ENCODE results near the gene ARMC9. TPM values are rescaled to one million over a fixed set of nuclear protein-coding genes. Genes with fewer than 3 reads are reported as not detected.

ARMC9 gene
- total RNA-seq, 1 experiment from 2014 or later = 14.9 TPM

DNA sequence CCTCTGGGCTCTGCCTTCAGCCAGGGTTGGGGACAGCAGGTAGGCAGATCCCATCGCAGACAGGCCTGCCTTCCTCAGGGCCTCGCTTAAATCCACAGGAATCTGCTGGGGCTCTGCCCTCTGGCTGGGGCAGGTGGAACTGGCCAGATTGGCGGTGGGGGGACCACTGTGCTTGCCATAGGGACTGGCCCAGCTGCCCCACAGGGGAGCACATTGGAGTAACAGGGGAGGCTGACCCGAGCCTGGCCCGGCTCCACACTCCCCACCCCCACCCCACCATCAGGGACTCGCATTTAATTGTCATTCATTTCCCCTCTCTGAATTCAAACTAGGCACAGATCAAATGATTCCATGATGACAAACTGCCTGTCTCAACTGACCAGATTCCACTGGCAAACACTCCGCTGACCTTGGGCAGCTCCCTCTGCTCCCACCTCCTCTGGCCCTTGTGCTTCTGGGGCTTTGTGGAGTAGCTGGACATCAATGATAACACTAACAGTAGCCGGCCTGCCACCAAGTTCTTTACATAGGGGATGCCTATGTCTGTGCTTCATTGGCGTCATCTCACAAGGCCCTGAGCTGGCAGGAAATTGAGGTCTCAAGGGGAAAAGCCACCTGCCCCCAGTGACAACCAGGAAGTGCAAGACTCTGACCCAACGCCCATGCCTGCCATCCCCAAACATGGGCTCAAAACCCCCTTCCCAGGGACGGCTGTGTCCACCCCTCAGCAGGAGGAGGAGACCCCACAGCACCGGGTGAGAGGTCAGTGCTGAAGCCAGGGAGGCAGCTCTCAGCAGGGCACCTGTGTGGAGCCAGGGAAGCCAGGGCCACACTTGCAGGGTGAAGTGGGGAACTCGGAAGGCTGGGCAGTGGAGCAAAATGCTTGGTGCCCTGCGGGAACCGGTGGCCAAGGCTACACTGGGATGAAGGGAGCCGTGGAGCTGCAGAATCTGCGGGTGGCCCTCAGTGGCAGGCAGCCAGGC, 195.0 kb downstream of the ARMC9 start:
- Histone ChIP-seq H3K4me3 (ENCODE audit: low read depth, low read length, poor library complexity, severe bottlenecking) (no peak overlapping the region), H3K36me3 (ENCODE audit: insufficient read depth, low read length, poor library complexity, severe bottlenecking) (no peaks in the 10 kb centered on the region), H3K27me3 (replicated peaks; ENCODE audit: insufficient read depth, low read depth, low read length, poor library complexity) (peaks cover 20% of the 10 kb centered on the region), H3K4me1 (ENCODE audit: insufficient read depth, low read length, poor library complexity, severe bottlenecking) (no peaks in the 10 kb centered on the region), H3K9me3 (ENCODE audit: low read depth, low read length, poor library complexity, severe bottlenecking) (no peaks in the 10 kb centered on the region), H3K27ac (ENCODE audit: low read depth, low read length, poor library complexity, severe bottlenecking) (no peak overlapping the region)
- intact Hi-C loops (cut with micrococcal nuclease; ENCODE audit: unreplicated experiment) = no loop called here
- CTCF ChIA-PET = interaction anchor here (0.6 kb wide), 1 partner anchor 25 kb away, joined by 5 read pairs; no protein-coding TSS in a partner anchor
- no TSS peak for BruUV-seq (replicated peaks)
- POLR2A ChIA-PET (ENCODE audit: low non-redundant PET) = no interaction called here
- no peak for TF ChIP-seq EZH2 (IDR thresholded peaks at IDR 0.05; ENCODE audit: borderline replicate concordance, low read depth, low read length, poor library complexity, severe bottlenecking)
- TF ChIP-seq, protein P1, sequence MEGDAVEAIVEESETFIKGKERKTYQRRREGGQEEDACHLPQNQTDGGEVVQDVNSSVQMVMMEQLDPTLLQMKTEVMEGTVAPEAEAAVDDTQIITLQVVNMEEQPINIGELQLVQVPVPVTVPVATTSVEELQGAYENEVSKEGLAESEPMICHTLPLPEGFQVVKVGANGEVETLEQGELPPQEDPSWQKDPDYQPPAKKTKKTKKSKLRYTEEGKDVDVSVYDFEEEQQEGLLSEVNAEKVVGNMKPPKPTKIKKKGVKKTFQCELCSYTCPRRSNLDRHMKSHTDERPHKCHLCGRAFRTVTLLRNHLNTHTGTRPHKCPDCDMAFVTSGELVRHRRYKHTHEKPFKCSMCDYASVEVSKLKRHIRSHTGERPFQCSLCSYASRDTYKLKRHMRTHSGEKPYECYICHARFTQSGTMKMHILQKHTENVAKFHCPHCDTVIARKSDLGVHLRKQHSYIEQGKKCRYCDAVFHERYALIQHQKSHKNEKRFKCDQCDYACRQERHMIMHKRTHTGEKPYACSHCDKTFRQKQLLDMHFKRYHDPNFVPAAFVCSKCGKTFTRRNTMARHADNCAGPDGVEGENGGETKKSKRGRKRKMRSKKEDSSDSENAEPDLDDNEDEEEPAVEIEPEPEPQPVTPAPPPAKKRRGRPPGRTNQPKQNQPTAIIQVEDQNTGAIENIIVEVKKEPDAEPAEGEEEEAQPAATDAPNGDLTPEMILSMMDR (conservative IDR thresholded peaks at IDR 0.05; ENCODE audit: low read depth, low read length) = no peak
- DNase-seq (ENCODE audit: low spot score) = no peak

DNA sequence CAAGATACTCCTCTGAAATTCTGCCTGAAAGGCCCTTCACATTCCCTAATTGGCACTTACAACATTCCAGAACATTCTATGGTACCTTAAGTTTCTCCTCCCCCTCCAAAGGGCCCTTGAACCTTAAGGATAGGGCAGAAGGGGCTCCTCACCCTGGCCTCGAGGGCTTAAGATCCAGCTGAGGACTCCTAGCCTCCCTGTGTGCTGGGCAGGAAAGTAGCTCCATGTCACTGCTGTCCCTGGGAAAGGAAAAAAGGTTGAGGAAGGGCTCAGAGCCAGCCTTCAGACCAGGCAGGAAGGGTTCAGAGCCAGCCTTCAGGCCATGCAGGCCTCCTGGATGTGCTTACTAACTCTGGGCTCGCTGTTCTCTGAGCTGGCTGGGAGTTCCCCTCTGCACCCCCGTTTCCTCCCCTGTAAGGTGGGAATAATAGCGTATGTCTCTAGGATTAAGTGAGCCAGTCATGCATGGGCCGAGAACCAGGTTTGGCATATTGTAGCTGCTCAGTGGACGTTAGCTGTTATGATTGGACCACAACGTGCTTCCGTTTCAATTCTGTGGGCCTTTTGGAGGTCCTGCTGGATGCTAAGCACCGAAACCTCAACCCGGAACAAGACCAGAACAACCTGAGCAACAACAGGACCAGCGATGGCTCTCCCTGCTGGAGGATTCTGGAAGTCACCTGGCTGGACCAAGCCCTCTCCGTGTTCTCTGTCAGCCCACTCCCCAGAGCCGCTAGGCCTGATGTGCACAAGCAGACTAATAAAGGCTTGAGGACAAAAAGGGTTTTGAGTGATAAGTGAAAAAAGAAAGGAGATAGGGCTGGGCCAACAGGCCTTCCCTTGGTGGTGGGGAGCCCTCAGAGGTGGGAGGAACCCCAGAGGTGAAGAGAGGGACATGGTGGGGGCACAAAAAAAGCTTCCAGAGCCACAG, 196.0 kb downstream of the ARMC9 start:
- TF ChIP-seq, protein P1 (conservative IDR thresholded peaks at IDR 0.05; ENCODE audit: low read depth, low read length) = peak; percentile 22; the same call in 1 of the 2 replicates
- no peak for TF ChIP-seq EZH2 (IDR thresholded peaks at IDR 0.05; ENCODE audit: borderline replicate concordance, low read depth, low read length, poor library complexity, severe bottlenecking)
- Histone ChIP-seq H3K4me3 (ENCODE audit: low read depth, low read length, poor library complexity, severe bottlenecking) (no peak overlapping the region), H3K4me1 (ENCODE audit: insufficient read depth, low read length, poor library complexity, severe bottlenecking) (no peaks in the 10 kb centered on the region), H3K27me3 (replicated peaks; ENCODE audit: insufficient read depth, low read depth, low read length, poor library complexity) (peaks cover 20% of the 10 kb centered on the region), H3K27ac (ENCODE audit: low read depth, low read length, poor library complexity, severe bottlenecking) (no peak overlapping the region), H3K9me3 (ENCODE audit: low read depth, low read length, poor library complexity, severe bottlenecking) (no peaks in the 10 kb centered on the region), H3K36me3 (ENCODE audit: insufficient read depth, low read length, poor library complexity, severe bottlenecking) (no peaks in the 10 kb centered on the region)
- no peak for DNase-seq (ENCODE audit: low spot score)
- CTCF ChIA-PET = interaction anchor here (0.6 kb wide), 1 partner anchor 24 kb away, joined by 5 read pairs; no protein-coding TSS in a partner anchor
- no TSS peak for BruUV-seq (replicated peaks)
- POLR2A ChIA-PET (ENCODE audit: low non-redundant PET) = no interaction called here
- intact Hi-C loops (cut with micrococcal nuclease; ENCODE audit: unreplicated experiment) = no loop called here
